DOHH2 (cell line): ENCODE measurements around the gene DUSP1.

Experiments
- H3F3A ChIP-seq: fragments of 200-600 bp; sonication (generic), shearing (Covaris generic); 2 replicates; pipeline ENCODE4 v1.6.0; 2016; ENCODE audit warnings: antibody characterized with exemption, mild to moderate bottlenecking; ENCODE audit not compliant: control insufficient read depth, insufficient read depth
- H3K27ac ChIP-seq: fragments of 200-600 bp; sonication (generic); 2 replicates; pipeline ENCODE4 v1.5.1; 2014; ENCODE audit warnings: low read depth, mild to moderate bottlenecking, low read length, moderate library complexity
- H3K27me3 ChIP-seq: fragments of 200-600 bp; sonication (generic); 2 replicates; pipeline ENCODE4 v1.6.1; 2014; ENCODE audit warnings: mild to moderate bottlenecking, low read length, mixed read lengths; ENCODE audit not compliant: control insufficient read depth
- H3K36me3 ChIP-seq: fragments of 200-600 bp; sonication (generic); 2 replicates; pipeline ENCODE4 v1.6.1; 2014; ENCODE audit warnings: mild to moderate bottlenecking, low read length, moderate library complexity, mixed read lengths; ENCODE audit not compliant: control insufficient read depth
- H3K4me1 ChIP-seq: fragments of 200-600 bp; sonication (generic); 2 replicates; pipeline ENCODE4 v1.6.1; 2014; ENCODE audit warnings: mild to moderate bottlenecking, low read length, mixed read lengths; ENCODE audit not compliant: control insufficient read depth
- H3K4me2 ChIP-seq: fragments of 200-600 bp; sonication (generic); 2 replicates; pipeline ENCODE4 v1.6.0; 2014; ENCODE audit warnings: mild to moderate bottlenecking, low read length, moderate library complexity
- H3K4me3 ChIP-seq: fragments of 200-600 bp; sonication (generic); 2 replicates; pipeline ENCODE4 v1.5.1; 2014; ENCODE audit warnings: mild to moderate bottlenecking, low read length, mixed read lengths
- H3K79me2 ChIP-seq: fragments of 200-600 bp; sonication (generic); 2 replicates; pipeline ENCODE4 v1.6.1; 2014; ENCODE audit warnings: mild to moderate bottlenecking, low read length, mixed read lengths; ENCODE audit not compliant: control insufficient read depth
- H3K9me2 ChIP-seq: fragments of 200-600 bp; sonication (generic); replicated peaks from 2 replicates; pipeline ENCODE4 v1.6.1; 2014; ENCODE audit warnings: mild to moderate bottlenecking, low read length, mixed read lengths; ENCODE audit not compliant: control insufficient read depth
- H3K9me3 ChIP-seq: fragments of 200-600 bp; sonication (generic); 2 replicates; pipeline ENCODE4 v1.6.1; 2014; ENCODE audit warnings: antibody characterized with exemption, low read length, mixed read lengths; ENCODE audit not compliant: control insufficient read depth, insufficient read depth
- H4K20me1 ChIP-seq: fragments of 200-600 bp; sonication (generic); 2 replicates; pipeline ENCODE4 v1.6.0; 2014; ENCODE audit warnings: low read depth, mild to moderate bottlenecking, antibody characterized with exemption, low read length, moderate library complexity; ENCODE audit not compliant: control insufficient read depth, insufficient read depth
- CTCF ChIP-seq: fragments of 200-600 bp; sonication (generic); IDR thresholded peaks from one replicate; pipeline ENCODE4 v1.5.1; 2014; ENCODE audit warnings: antibody characterized with exemption, mild to moderate bottlenecking, low read depth, low read length; ENCODE audit not compliant: poor library complexity, severe bottlenecking
- EZH2phosphoT487 ChIP-seq: fragments of 200-600 bp; sonication (generic); IDR thresholded peaks from 2 replicates; pipeline ENCODE4 v1.6.1; 2017; ENCODE audit warnings: borderline replicate concordance, mild to moderate bottlenecking, antibody characterized with exemption, low read length, moderate library complexity, mixed read lengths

The DUSP1 gene

GRCh38 chr5:172724242-172725183 is 46.5 kb downstream of the DUSP1 start:
- no peaks in the 10 kb centered on the region for H4K20me1 ChIP-seq
- no peak for TF ChIP-seq EZH2phosphoT487
- no peak for TF ChIP-seq CTCF
- no peak overlapping the region for H3K27ac ChIP-seq
- no peak overlapping the region for H3K4me2 ChIP-seq
- no peaks in the 10 kb centered on the region for H3K36me3 ChIP-seq
- no peaks in the 10 kb centered on the region for H3K9me2 ChIP-seq
- no peaks in the 10 kb centered on the region for H3K4me1 ChIP-seq
- H3K79me2 ChIP-seq = no peaks in the 10 kb centered on the region
- no peaks in the 10 kb centered on the region for H3F3A ChIP-seq
- no peaks in the 10 kb centered on the region; the same call in none of the 2 replicates for H3K27me3 ChIP-seq
- no peak overlapping the region for H3K4me3 ChIP-seq
- no peaks in the 10 kb centered on the region for H3K9me3 ChIP-seq

- Histone ChIP-seq H3K9me3 (no peaks in the 10 kb centered on the region), H3K27ac (no peak overlapping the region), H3K4me1 (no peaks in the 10 kb centered on the region), H3K4me2 (no peak overlapping the region), H3K9me2 (no peaks in the 10 kb centered on the region), H3F3A (no peaks in the 10 kb centered on the region), H4K20me1 (no peaks in the 10 kb centered on the region), H3K27me3 (peaks cover 3% of the 10 kb centered on the region), H3K79me2 (no peaks in the 10 kb centered on the region), H3K36me3 (no peaks in the 10 kb centered on the region), H3K4me3 (no peak overlapping the region)
- TF ChIP-seq CTCF (no peak), EZH2phosphoT487 (no peak)
Measured at GRCh38 chr5:172723508-172723907, 47.5 kb downstream of the DUSP1 start.

DNA sequence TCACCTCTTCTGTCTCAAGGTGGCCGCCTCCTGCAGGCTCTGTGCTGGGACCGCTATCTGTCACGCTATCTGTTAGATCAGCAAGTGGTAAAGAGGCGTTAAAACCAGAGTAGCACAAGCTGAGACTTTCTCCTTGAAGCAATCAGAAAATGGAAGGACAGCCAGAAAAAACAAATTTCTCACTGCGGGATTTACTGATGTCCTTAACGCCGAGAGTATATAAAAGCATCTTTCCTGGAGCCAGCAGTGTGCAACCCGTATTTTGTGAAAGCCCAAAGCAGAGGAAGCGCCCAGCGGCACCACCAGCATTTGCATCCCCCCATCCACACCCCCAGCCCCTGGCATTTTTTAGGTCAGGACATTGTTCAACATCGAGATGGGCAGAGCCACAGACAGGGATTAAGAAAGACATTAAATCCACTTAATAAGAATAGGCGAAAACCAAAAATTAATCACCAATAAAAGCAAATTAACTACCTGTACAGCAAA is 48.6 kb downstream of the DUSP1 start:
- Histone ChIP-seq H4K20me1 (no peaks in the 10 kb centered on the region), H3K9me2 (no peaks in the 10 kb centered on the region), H3K27me3 (peaks cover 14% of the 10 kb centered on the region), H3K4me1 (no peaks in the 10 kb centered on the region), H3K9me3 (no peaks in the 10 kb centered on the region), H3F3A (no peaks in the 10 kb centered on the region), H3K4me3 (no peak overlapping the region), H3K27ac (no peak overlapping the region), H3K36me3 (no peaks in the 10 kb centered on the region), H3K4me2 (no peak overlapping the region), H3K79me2 (no peaks in the 10 kb centered on the region)
- TF ChIP-seq EZH2phosphoT487 = no peak
- no peak for TF ChIP-seq CTCF
